Fibroblast of pulmonary artery (primary cell): ENCODE results near the gene CRLF2.
"Not testable (repeated sequence)": the region's sequence is repeated elsewhere in the genome, so short reads cannot be mapped to it uniquely, and the experiment has no call there.

Source experiments
- DNase-seq: peaks from one replicate; pipeline ENCODE4 v3.0.0-alpha.2; 2010; ENCODE audit warnings: low read depth
- H3K4me3 ChIP-seq: replicated peaks from 2 replicates; pipeline ENCODE4 v1.5.1; 2011; ENCODE audit warnings: low read depth, mild to moderate bottlenecking, control low read depth, low read length, moderate library complexity
- CTCF ChIP-seq: IDR thresholded peaks from 2 replicates; pipeline ENCODE4 v1.5.1; 2011; ENCODE audit warnings: mild to moderate bottlenecking, control low read depth, low read length, inconsistent platforms; ENCODE audit errors: missing control alignments

Gene CRLF2

GRCh38 chrX:1212532-1212931 lies at the start of gene CRLF2:
Gene CRLF2, minus strand, starts transcription at chrX:1212649. Its CDS starts 15 bp downstream, at chrX:1212634.
- TF ChIP-seq CTCF = no peak
- H3K4me3 ChIP-seq = no peak within 1 kb of the TSS
- DNase-seq = no peak

- H3K4me3 ChIP-seq, DNase-seq: not testable (repeated sequence)
Measured at GRCh38 chrX:1261771-1262170, 49.3 kb upstream of the CRLF2 start.

- H3K4me3 ChIP-seq = no peak overlapping the region
- TF ChIP-seq CTCF = no peak
- DNase-seq = no peak
Measured at GRCh38 chrX:1261285-1261684, 48.8 kb upstream of the CRLF2 start.

GRCh38 chrX:1252861-1253260 lies 40.4 kb upstream of the CRLF2 start:
- no peak for DNase-seq
- no peak overlapping the region for H3K4me3 ChIP-seq
- TF ChIP-seq CTCF = no peak

- no peak for TF ChIP-seq CTCF
- DNase-seq = no peak
- H3K4me3 ChIP-seq = no peak overlapping the region
Measured at GRCh38 chrX:1249101-1249887, 36.8 kb upstream of the CRLF2 start.

GRCh38 chrX:1248331-1249061 lies 36.0 kb upstream of the CRLF2 start:
- TF ChIP-seq CTCF = no peak
- no peak overlapping the region for H3K4me3 ChIP-seq
- DNase-seq = no peak

- TF ChIP-seq CTCF = peak; percentile 54
- no peak overlapping the region for H3K4me3 ChIP-seq
- peak; percentile 41 for DNase-seq
Measured at GRCh38 chrX:1246816-1247215, 34.4 kb upstream of the CRLF2 start.
